Heart right ventricle (tissue), 16 donors: ENCODE measurements around the gene NCR3LG1. TPM values are rescaled to one million over a fixed set of nuclear protein-coding genes. Genes with fewer than 3 reads are reported as not detected.

Source experiments
- ATAC-seq, 8 donors: fragments of 200-7000 bp; cut with Tn5 transposase; one replicate each; pipeline ENCODE4 v1.9.1; 2020; ENCODE audit warnings: mild to moderate bottlenecking in 8 of 8, moderate library complexity in 8 of 8, moderate number of reproducible peaks in 1 of 8
- DNase-seq, 2 donors: peaks; one replicate each; pipeline ENCODE4 v3.0.0-alpha.2; 2020
- H3K27ac ChIP-seq, 10 donors: fragments of 200-600 bp; sonication (generic) in 2 of 10; one replicate each; pipeline versions ENCODE4 v1.5.0 to v1.8.0; 2020 to 2022; ENCODE audit warnings: mild to moderate bottlenecking in 3 of 10
- H3K27me3 ChIP-seq, 7 donors: fragments of 200-600 bp; one replicate each; pipeline ENCODE4 v1.8.0; 2021 to 2022; ENCODE audit warnings: mild to moderate bottlenecking in 2 of 7
- H3K36me3 ChIP-seq, 9 donors: fragments of 200-600 bp; sonication (generic) in 1 of 9; one replicate each; pipeline versions ENCODE4 v1.5.0 to v1.8.0; 2020 to 2022; ENCODE audit warnings: mild to moderate bottlenecking in 2 of 9
- H3K4me1 ChIP-seq, 9 donors: fragments of 200-600 bp; sonication (generic) in 1 of 9; one replicate each; pipeline versions ENCODE4 v1.5.0 to v1.8.0; 2020 to 2022; ENCODE audit warnings: mild to moderate bottlenecking in 4 of 9
- H3K4me3 ChIP-seq, 10 donors: fragments of 200-600 bp; sonication (generic) in 2 of 10; one replicate each; pipeline versions ENCODE4 v1.5.0 to v1.8.0; 2020 to 2022; ENCODE audit warnings: mild to moderate bottlenecking in 7 of 10, moderate library complexity in 2 of 10
- H3K9me3 ChIP-seq, 11 donors: fragments of 200-600 bp in 10 of 11; sonication (generic) in 2 of 11; one replicate each; pipeline versions ENCODE4 v1.5.0 to v1.8.0; 2013 to 2022; ENCODE audit warnings: mild to moderate bottlenecking in 2 of 11, control low read depth in 1 of 11, moderate library complexity in 1 of 11
- WGBS, 2 donors: extraction: QIAGEN DNeasy Blood & Tissue Kit; methylation state at CpG; one replicate each; pipeline ENCODE4 v1.1.7; 2013; ENCODE audit warnings: inconsistent platforms in 1 of 2; 5-methylcytosine and 5-hydroxymethylcytosine counted together
- intact Hi-C, 10 donors: fragments of 100-400 bp; cut with DNase I; formaldehyde crosslinking; loops; one replicate each; pipeline versions ENCODE4 v1.11.1 to v1.14.2; 2022
- polyA plus RNA-seq, 2 donors: library from polyadenylated mRNA; stranded (reverse); fragments of 200-250 nt; gene quantifications; one replicate each; pipeline ENCODE4 v1.2.3, GENCODE V29; 2013
- total RNA-seq, 10 donors: library from RNA; stranded (reverse); fragmentation: NEBNext Ultra II Directional in 3 of 10; extraction: Animal tissue kit (Norgen Biotek cat#: 25700) in 3 of 10; gene quantifications; one replicate each; pipeline versions ENCODE4 v1.2.1 to v1.2.4, GENCODE V29; 2021 to 2023
- TF ChIP-seq, protein P1 (sequence below), 9 donors: fragments of 200-600 bp; sonication (generic) in 2 of 9; IDR thresholded peaks; one replicate each; pipeline versions ENCODE4 v1.5.0 to v1.8.0; 2021 to 2022; ENCODE audit warnings: antibody characterized with exemption in 9 of 9, mild to moderate bottlenecking in 5 of 9, moderate library complexity in 1 of 9
- donor health status: Arrhythmogenic right ventricular cardiomyopathy.
- donor health status: ischemic (EF 13 %, LVEDD 7.1; RV severe dilation, severe dysfunction).
- donor health status: healthy with polysubstance abuse.
- donor health status: DM: no; HTN: yes; CAD: no.
- donor health status: DM: no; HTN: no; CAD: no.
- donor health status: ischemic (EF 25% LVEDD 6.9; RV normal size, moderate dysfunction).
- donor health status: ischemic (EF 25% LVEDD 5.7; RV mildly dilated, moderate dysfunction).
- donor health status: healthy.
- donor health status: DM: yes; HTN: yes; CAD: no.
- donor health status: Ischemic cardiomyopathy.
- donor health status: ischemic (EF 35%, LVEDD 5.7; RV mildly dilated, moderate dysfunction).
- donor health status: nonischemic (EF 11% LVEDD 7.7; RV severe dilation, severe dysfunction).
- donor health status: DM: yes; HTN: yes; CAD: no.
- donor health status: PGD.
- donor health status: ischemic (EF 29% LVEDD 5.4; RV normal size, mild dysfunction).
- donor health status: nonischemic (EF 23%, LVEDD 6.1; RV moderate dilation, normal function).

Gene NCR3LG1
- total and polyA plus RNA-seq, 12 donors: 0.07 to 2.1 (median 1.1) TPM

DNA sequence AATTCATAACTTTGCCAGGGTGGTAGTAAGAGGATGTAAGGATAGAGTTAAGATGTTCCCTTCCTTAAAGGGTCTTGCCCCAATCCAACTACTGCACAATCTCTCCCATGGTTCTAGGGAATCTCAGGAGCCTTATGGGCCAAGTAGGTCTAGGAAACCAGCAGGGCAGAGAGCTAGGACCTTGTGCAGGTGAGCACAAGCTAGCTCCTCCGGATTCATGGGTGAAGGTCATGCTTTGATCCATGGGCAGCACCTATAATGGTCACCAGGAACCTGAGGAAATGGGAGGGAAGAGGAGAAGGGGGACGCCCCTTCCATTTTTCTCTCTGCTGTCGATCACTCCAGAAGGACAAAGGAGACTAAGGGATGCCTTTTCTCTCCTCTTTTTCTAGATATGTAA is 20.0 kb downstream of the NCR3LG1 start:
- Histone ChIP-seq H3K36me3 (peaks cover 0 to 74% (median 27%) of the 10 kb centered on the region in 9 donors), H3K27ac (no peak overlapping the region), H3K4me1 (peaks cover 0 to 5% (median 0%) of the 10 kb centered on the region in 9 donors), H3K9me3 (peaks cover 0 to 76% (median 45%) of the 10 kb centered on the region in 11 donors), H3K4me3 (no peak overlapping the region), H3K27me3 (no peaks in the 10 kb centered on the region)
- WGBS, 2 donors: 54 to 58% methylated on average over 3 of the region's 3 CpGs
- TF ChIP-seq, protein P1, sequence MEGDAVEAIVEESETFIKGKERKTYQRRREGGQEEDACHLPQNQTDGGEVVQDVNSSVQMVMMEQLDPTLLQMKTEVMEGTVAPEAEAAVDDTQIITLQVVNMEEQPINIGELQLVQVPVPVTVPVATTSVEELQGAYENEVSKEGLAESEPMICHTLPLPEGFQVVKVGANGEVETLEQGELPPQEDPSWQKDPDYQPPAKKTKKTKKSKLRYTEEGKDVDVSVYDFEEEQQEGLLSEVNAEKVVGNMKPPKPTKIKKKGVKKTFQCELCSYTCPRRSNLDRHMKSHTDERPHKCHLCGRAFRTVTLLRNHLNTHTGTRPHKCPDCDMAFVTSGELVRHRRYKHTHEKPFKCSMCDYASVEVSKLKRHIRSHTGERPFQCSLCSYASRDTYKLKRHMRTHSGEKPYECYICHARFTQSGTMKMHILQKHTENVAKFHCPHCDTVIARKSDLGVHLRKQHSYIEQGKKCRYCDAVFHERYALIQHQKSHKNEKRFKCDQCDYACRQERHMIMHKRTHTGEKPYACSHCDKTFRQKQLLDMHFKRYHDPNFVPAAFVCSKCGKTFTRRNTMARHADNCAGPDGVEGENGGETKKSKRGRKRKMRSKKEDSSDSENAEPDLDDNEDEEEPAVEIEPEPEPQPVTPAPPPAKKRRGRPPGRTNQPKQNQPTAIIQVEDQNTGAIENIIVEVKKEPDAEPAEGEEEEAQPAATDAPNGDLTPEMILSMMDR (IDR thresholded peaks at IDR 0.05): no peak
- ATAC-seq (no peak), DNase-seq (no peak)
- intact Hi-C loops: no loop called here

DNA sequence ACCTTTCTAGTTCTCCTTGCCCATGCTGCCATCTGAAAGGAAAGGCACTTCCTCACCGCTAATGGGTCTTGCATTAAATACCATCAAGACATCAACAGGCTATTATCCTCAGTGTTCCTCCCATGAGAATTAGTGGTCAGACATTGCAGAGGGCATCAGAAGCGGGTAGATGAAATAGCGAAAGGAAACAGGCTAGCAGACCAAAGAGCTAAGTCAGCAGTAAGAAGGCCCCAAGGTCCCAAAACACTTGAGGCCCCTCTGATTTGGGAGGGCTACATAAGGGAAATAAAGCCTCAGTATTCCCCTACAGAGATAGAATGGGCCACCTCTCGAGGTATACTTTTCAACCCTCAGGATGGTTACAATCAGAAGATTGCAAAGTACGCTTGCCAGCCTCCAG is 23.9 kb downstream of the NCR3LG1 start:
- DNase-seq (no peak), ATAC-seq (no peak)
- TF ChIP-seq, protein P1 (IDR thresholded peaks at IDR 0.05): no peak
- peaks cover 0 to 9% (median 0%) of the 10 kb centered on the region in 9 donors for H3K4me1 ChIP-seq
- no peaks in the 10 kb centered on the region for H3K27me3 ChIP-seq
- intact Hi-C loops: no loop called here
- no peak overlapping the region for H3K4me3 ChIP-seq
- H3K36me3 ChIP-seq: peaks cover 0 to 44% (median 20%) of the 10 kb centered on the region in 9 donors
- no peak overlapping the region for H3K27ac ChIP-seq
- peaks cover 0 to 53% (median 31%) of the 10 kb centered on the region in 11 donors for H3K9me3 ChIP-seq
- 85 to 95% methylated on average over 5 of the region's 5 CpGs for WGBS, 2 donors

- H3K4me1 ChIP-seq: peaks cover 0 to 9% (median 0%) of the 10 kb centered on the region in 9 donors
- WGBS, 2 donors: 61 to 62% methylated on average over 3 of the region's 3 CpGs
- H3K4me3 ChIP-seq: no peak overlapping the region
- peaks cover 0 to 44% (median 21%) of the 10 kb centered on the region in 11 donors for H3K9me3 ChIP-seq
- no peaks in the 10 kb centered on the region for H3K27me3 ChIP-seq
- peak in 4 of 8 donors; percentile 40 to 72 (median 52) for ATAC-seq
- H3K36me3 ChIP-seq: peaks cover 0 to 35% (median 19%) of the 10 kb centered on the region in 9 donors
- H3K27ac ChIP-seq: no peak overlapping the region
- no peak for DNase-seq
- TF ChIP-seq, protein P1 (IDR thresholded peaks at IDR 0.05): no peak
- intact Hi-C loops: no loop called here
Observed at GRCh38 chr11:17376493-17376892, 24.9 kb downstream of the NCR3LG1 start.

DNA sequence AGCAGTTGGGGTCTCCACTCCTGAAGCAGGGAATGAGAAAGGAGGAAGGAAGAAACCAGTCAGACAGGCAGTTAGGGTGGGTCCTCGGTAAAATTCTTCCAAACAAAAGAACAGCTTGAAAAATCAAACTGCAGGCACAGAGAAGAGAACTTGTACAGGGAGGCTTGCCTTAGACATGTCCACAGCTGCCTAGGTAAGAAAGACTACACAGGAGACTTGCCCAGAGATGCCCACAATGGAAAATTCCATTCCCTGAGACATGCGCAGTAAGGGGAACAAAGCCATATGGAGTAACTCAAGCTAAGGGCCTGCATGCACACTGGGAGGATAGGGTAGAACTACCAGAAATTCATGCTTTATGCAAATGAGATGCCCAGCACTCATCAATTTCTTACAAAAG is 27.1 kb downstream of the NCR3LG1 start:
- no peak for ATAC-seq
- Histone ChIP-seq H3K27me3 (no peaks in the 10 kb centered on the region), H3K4me3 (no peak overlapping the region), H3K27ac (no peak overlapping the region), H3K4me1 (peaks cover 0 to 9% (median 0%) of the 10 kb centered on the region in 9 donors), H3K36me3 (peaks cover 0 to 13% (median 0%) of the 10 kb centered on the region in 9 donors), H3K9me3 (peaks cover 0 to 22% (median 0%) of the 10 kb centered on the region in 11 donors)
- TF ChIP-seq, protein P1 (IDR thresholded peaks at IDR 0.05): no peak
- intact Hi-C loops: no loop called here
- DNase-seq: no peak
- WGBS, 2 donors: 64 to 73% methylated on average over 2 of the region's 2 CpGs
